ENCODE results near the gene SLC6A20. TPM values are rescaled to one million over a fixed set of nuclear protein-coding genes. Genes with fewer than 3 reads are reported as not detected.

Gene SLC6A20
- total RNA-seq, 1 experiment from 2014 or later = 0.09 TPM

DNA sequence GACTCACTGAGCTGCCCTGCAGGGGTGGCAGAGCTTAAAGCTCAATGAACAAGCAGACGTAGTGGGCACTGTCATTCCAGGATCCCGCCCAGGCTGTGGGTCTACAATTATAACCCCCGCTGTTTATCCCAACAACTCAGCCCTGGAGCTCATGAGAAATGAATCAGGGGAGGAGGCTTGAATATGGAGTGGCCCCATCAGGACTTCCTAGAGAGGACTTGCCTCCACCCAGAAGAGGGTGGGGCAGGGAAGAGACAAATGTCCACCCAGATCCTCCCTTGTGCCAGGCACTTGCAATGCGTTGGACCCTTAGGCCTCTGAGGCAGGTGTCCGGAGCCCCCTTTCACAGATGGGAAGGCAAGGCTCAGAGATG lies 33.0 kb downstream of the SLC6A20 start:
- no peak for DNase-seq
- no peak overlapping the region for H4K8ac ChIP-seq (replicated peaks; ENCODE audit: insufficient read length, low read depth, low read length)
- H2BK5ac ChIP-seq (ENCODE audit: insufficient read length, low read length) = no peak overlapping the region
- no peak overlapping the region for H3K14ac ChIP-seq (ENCODE audit: insufficient read depth, low read length)
- no peak overlapping the region for H3K4me2 ChIP-seq (ENCODE audit: insufficient read depth, insufficient read length, low read length)
- H2AFZ ChIP-seq (ENCODE audit: low read length) = no peak overlapping the region
- H4K20me1 ChIP-seq (ENCODE audit: control insufficient read depth, insufficient read depth, insufficient read length) = no peaks in the 10 kb centered on the region
- TF ChIP-seq, protein P1, sequence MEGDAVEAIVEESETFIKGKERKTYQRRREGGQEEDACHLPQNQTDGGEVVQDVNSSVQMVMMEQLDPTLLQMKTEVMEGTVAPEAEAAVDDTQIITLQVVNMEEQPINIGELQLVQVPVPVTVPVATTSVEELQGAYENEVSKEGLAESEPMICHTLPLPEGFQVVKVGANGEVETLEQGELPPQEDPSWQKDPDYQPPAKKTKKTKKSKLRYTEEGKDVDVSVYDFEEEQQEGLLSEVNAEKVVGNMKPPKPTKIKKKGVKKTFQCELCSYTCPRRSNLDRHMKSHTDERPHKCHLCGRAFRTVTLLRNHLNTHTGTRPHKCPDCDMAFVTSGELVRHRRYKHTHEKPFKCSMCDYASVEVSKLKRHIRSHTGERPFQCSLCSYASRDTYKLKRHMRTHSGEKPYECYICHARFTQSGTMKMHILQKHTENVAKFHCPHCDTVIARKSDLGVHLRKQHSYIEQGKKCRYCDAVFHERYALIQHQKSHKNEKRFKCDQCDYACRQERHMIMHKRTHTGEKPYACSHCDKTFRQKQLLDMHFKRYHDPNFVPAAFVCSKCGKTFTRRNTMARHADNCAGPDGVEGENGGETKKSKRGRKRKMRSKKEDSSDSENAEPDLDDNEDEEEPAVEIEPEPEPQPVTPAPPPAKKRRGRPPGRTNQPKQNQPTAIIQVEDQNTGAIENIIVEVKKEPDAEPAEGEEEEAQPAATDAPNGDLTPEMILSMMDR (conservative IDR thresholded peaks at IDR 0.05) = no peak
- Mint-ChIP-seq H3K4me1 (peaks cover 13 to 14% of the 10 kb centered on the region in 2 experiments), H3K9me3 (peaks cover 10 to 13% of the 10 kb centered on the region in 2 experiments; a peak in 4 of 5 replicates), H3K36me3 (ENCODE audit: insufficient read depth in 1 of 3, low read depth in 3 of 3) (peaks cover 0 to 11% (median 2%) of the 10 kb centered on the region in 3 experiments; a peak in 3 of 7 replicates), H3K27ac (no peak overlapping the region), H3K27me3 (ENCODE audit: low read depth) (peaks cover 5% of the 10 kb centered on the region), H3K4me3 (no peak overlapping the region)
- H3K27ac ChIP-seq (ENCODE audit: insufficient read length, low read depth, low read length) = no peak overlapping the region
- no CpG with 5 or more reads among the region's 5 CpGs for WGBS (ENCODE audit: extremely low coverage, insufficient read length, low lambda C conversion rate)
- no peaks in the 10 kb centered on the region for H3K9me3 ChIP-seq (ENCODE audit: control insufficient read depth, low read depth, low read length)
- H3K79me2 ChIP-seq (ENCODE audit: insufficient read depth, low read length) = no peaks in the 10 kb centered on the region
- H2BK12ac ChIP-seq (ENCODE audit: insufficient read length, low read depth, low read length) = no peak overlapping the region
- no peaks in the 10 kb centered on the region for H3K27me3 ChIP-seq (ENCODE audit: insufficient read depth, low read length)
- no peak overlapping the region for H2BK120ac ChIP-seq (ENCODE audit: low read depth, low read length, poor library complexity, severe bottlenecking)
- no peak overlapping the region for H4K5ac ChIP-seq (ENCODE audit: insufficient read length, low read depth, low read length)
- H2BK20ac ChIP-seq (ENCODE audit: low read depth, low read length, poor library complexity, severe bottlenecking) = no peak overlapping the region
- no peak overlapping the region for H3K23ac ChIP-seq (ENCODE audit: insufficient read length, low read depth, low read length)
- H3K23me2 ChIP-seq (ENCODE audit: insufficient read length, low read depth, low read length, poor library complexity, severe bottlenecking) = no peaks in the 10 kb centered on the region
- no peak overlapping the region for H3T11ph ChIP-seq (ENCODE audit: low read length)
- no peak overlapping the region for H3K4ac ChIP-seq (ENCODE audit: low read depth, low read length)
- no peak overlapping the region for H2AK5ac ChIP-seq (ENCODE audit: insufficient read length, low read length)
- no peak overlapping the region for H3K56ac ChIP-seq (ENCODE audit: insufficient read length, low read depth, low read length)
- no peak overlapping the region for H3K9ac ChIP-seq (ENCODE audit: extremely low read depth, insufficient read length, low read length)
- no peaks in the 10 kb centered on the region for H3K4me1 ChIP-seq (ENCODE audit: insufficient read depth, low read length)
- no peak overlapping the region for H3K18ac ChIP-seq (ENCODE audit: insufficient read length, low read depth, low read length)
- H4K91ac ChIP-seq (ENCODE audit: insufficient read length, low read depth, low read length) = no peak overlapping the region
- no peak overlapping the region for H2BK15ac ChIP-seq (ENCODE audit: low read depth, low read length)
- no peaks in the 10 kb centered on the region for H3K79me1 ChIP-seq (ENCODE audit: insufficient read depth, low read depth, low read length, poor library complexity, severe bottlenecking)
